Activated T-helper 2 cell treated with anti-CD3 and anti-CD28 coated beads, Interferon-gamma antibody, Interleukin-2, Interleukin-4, amounts not matched to agents 10 μg/mL and 5 μg/mL and 100 μg/mL, durations not matched to agents 14 hours and 24 hours and 36 hours (primary cell): Measurements from ENCODE around the gene LUZP2. TPM values are rescaled to one million over a fixed set of nuclear protein-coding genes. Genes with fewer than 3 reads are reported as not detected.

Source experiments
- DNase-seq: peaks from one replicate; pipeline ENCODE4 v3.0.0; 2021; ENCODE audit warnings: low spot score
- H3K27ac Mint-ChIP-seq: one replicate; pipeline ENCODE4 v1.8.0; 2021; ENCODE audit warnings: mixed read lengths
- H3K27me3 Mint-ChIP-seq: one replicate; pipeline ENCODE4 v1.8.0; 2021; ENCODE audit warnings: low read depth, mixed read lengths
- H3K36me3 Mint-ChIP-seq: one replicate; pipeline ENCODE4 v1.8.0; 2021; ENCODE audit warnings: low read depth, mixed read lengths
- H3K4me1 Mint-ChIP-seq: one replicate; pipeline ENCODE4 v1.8.0; 2021; ENCODE audit warnings: low read depth, mixed read lengths
- H3K4me3 Mint-ChIP-seq: one replicate; pipeline ENCODE4 v1.8.0; 2021; ENCODE audit warnings: low read depth, mild to moderate bottlenecking, moderate library complexity, mixed read lengths
- H3K9me3 Mint-ChIP-seq: one replicate; pipeline ENCODE4 v1.8.0; 2021; ENCODE audit warnings: mixed read lengths
- intact Hi-C: fragments of 100-400 bp; cut with micrococcal nuclease; formaldehyde crosslinking; loops from one replicate; pipeline ENCODE4 v1.15.1; 2023
- total RNA-seq: library from RNA; stranded (reverse); gene quantifications from 2 replicates; pipeline ENCODE4 v1.2.3, GENCODE V29; 2022

Gene LUZP2
- total RNA-seq, 1 donor from 2014 or later, result not detected

DNA sequence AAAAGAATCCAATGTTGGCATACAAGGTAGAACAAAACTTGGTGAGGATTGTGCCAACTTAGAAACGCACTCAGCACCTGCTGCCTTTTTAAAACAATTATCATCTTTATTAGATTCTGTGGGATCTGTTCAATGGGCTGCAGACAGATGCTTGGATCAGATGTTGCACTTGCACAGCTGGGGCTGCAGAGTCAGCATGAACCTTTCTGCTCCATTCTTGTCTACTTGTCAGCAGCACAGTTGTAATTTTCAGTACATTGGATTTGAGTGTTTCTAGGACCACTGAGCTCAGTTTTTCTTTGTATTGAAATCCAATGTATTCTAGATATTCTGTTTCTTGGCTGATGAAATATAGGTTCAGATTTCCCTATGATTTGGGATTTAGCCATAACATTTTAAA is 164.5 kb downstream of the LUZP2 start:
- intact Hi-C loops, result no loop called here
- no peak overlapping the region for H3K27ac Mint-ChIP-seq
- H3K4me1 Mint-ChIP-seq, result no peaks in the 10 kb centered on the region
- H3K36me3 Mint-ChIP-seq, result no peaks in the 10 kb centered on the region
- H3K4me3 Mint-ChIP-seq, result no peak overlapping the region
- DNase-seq, result no peak
- H3K9me3 Mint-ChIP-seq, result peaks cover 43% of the 10 kb centered on the region
- H3K27me3 Mint-ChIP-seq, result no peaks in the 10 kb centered on the region

DNA sequence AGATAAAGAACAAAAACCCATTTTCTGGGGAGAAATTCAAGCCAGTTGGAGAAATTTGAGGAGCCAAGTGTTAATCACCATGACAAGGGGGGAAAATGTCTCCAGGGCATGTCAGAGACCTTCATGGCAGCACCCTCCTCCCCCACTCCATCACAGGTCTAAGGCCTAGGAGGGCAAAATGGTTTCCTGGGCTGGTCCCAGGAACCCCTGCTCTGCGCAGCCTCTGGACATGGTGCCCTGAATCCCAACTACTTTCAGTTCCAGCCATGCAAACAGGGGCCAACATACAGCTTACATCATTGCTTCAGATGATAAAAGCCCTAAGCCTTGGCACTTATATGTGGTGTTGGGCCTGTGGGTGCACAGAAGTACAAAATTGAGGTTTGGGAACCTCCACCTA is 167.5 kb downstream of the LUZP2 start:
- Mint-ChIP-seq H3K9me3 (peaks cover 40% of the 10 kb centered on the region), H3K4me1 (no peaks in the 10 kb centered on the region), H3K4me3 (no peak overlapping the region), H3K27ac (no peak overlapping the region), H3K27me3 (no peaks in the 10 kb centered on the region), H3K36me3 (no peaks in the 10 kb centered on the region)
- intact Hi-C loops, result no loop called here
- DNase-seq, result no peak

DNA sequence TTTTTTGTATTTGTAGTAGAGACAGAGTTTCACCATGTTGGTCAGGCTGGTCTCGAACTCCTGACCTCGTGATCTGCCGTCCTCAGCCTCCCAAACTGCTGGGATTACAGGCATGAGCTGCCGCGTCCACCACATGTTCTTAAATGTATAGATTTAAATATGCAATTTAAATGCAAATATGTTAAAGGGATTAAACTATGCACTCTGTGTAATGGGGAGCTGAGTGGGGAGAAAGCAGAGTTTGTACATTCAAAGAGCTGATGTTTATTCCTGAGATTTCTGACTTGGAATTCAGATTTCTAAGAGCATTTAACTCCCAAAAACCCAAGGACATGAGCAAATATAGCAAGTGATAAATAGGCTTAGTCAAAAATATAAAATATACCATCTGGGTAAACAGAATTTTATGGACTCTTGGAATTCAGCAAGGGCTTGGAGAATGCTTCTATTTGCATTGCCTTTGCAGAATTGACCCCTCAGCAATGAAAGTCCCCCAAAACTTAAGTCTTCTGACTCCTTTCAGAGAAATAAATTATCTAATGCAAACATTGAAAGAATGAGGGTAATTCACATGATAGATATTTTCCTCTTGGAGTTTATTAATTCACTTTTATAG is 170.6 kb downstream of the LUZP2 start:
- Mint-ChIP-seq H3K36me3 (no peaks in the 10 kb centered on the region), H3K27me3 (no peaks in the 10 kb centered on the region), H3K27ac (no peak overlapping the region), H3K4me1 (no peaks in the 10 kb centered on the region), H3K9me3 (peaks cover 26% of the 10 kb centered on the region), H3K4me3 (no peak overlapping the region)
- intact Hi-C loops, result no loop called here
- no peak for DNase-seq

DNA sequence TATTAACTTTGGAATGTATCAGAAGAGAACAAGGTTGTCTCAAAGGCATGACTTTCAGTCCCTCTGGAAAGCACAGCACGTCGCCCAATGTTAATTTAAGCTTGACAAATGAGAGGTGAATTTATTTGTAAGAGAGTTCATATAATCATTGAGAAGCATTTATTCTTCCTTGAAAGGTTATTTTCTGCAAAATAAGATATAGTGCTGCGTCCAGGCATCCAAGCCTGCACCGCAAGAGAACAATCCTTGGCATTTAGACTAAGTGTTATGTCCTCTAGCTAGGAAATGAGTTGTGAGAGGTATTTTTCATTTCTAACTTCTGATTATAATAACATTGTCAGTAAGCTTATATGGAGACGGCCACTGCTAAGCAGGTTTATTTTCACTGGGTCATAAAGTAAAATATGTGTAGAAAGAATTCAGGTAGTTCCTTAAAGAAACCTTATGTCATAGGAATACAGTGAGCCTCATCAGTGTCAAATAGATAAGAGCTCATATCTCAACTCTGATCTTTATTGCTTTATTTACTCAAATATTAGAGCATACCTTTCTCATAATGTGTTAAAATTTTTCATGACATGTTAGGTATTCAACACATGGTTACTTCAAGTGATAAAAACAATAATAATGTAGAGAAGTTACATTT is 182.0 kb downstream of the LUZP2 start:
- Mint-ChIP-seq H3K9me3 (peaks cover 9% of the 10 kb centered on the region), H3K4me1 (no peaks in the 10 kb centered on the region)

DNA sequence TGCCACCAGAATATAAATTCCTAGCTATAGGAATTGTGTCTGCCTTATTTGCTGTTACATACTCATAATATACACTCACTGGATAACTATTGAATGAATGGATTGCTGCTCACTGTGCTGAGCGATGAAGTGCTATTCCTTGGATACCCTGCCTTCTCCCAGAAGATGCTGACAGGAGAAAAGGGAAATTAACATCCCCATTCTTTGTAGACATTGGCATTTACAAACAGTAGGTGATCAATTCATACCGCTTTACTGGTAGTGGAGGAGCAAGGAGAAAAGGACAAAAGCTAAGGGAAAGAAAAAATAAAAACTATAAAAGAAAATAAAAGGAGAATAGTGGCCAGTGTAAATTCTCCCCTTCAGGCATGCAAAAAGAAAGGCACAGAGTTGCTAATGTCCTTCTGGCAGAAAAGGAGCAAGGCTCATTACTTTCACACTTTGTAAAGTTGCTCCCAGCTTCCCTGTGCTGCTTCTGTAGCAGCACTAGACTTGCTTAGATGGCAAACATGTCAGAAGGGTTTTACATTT is 183.0 kb downstream of the LUZP2 start:
- intact Hi-C loops, result no loop called here
- Mint-ChIP-seq H3K27me3 (no peaks in the 10 kb centered on the region), H3K4me1 (no peaks in the 10 kb centered on the region), H3K27ac (no peak overlapping the region), H3K4me3 (no peak overlapping the region), H3K36me3 (no peaks in the 10 kb centered on the region), H3K9me3 (peaks cover 13% of the 10 kb centered on the region)
- no peak for DNase-seq

More for the DNA sequence above, 182.0 kb downstream of the LUZP2 start:
- intact Hi-C loops, result no loop called here
- no peak for DNase-seq
- H3K36me3 Mint-ChIP-seq, result no peaks in the 10 kb centered on the region
- no peaks in the 10 kb centered on the region for H3K27me3 Mint-ChIP-seq
- H3K27ac Mint-ChIP-seq, result no peak overlapping the region
- no peak overlapping the region for H3K4me3 Mint-ChIP-seq

DNA sequence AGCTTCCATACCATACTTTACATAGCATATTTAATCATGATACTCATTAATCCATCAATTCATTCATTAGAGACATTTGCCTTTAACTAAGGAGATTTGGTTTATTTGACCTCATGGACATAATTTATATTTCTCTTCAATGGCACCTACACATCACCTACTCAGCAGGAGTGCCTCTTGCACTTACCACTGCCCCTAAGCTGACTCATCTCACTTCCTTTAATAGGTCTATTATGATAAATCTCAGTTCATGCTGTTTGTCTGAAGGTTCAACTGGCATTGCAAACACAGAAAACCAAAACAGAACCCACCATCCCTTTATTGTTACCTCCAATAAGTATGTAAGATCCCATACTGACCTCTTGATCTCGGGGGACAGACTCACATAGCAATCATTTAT is 186.7 kb downstream of the LUZP2 start:
- no peak for DNase-seq
- Mint-ChIP-seq H3K9me3 (peaks cover 33% of the 10 kb centered on the region), H3K27ac (no peak overlapping the region), H3K4me3 (no peak overlapping the region), H3K36me3 (no peaks in the 10 kb centered on the region), H3K4me1 (no peaks in the 10 kb centered on the region), H3K27me3 (no peaks in the 10 kb centered on the region)
- intact Hi-C loops, result no loop called here

DNA sequence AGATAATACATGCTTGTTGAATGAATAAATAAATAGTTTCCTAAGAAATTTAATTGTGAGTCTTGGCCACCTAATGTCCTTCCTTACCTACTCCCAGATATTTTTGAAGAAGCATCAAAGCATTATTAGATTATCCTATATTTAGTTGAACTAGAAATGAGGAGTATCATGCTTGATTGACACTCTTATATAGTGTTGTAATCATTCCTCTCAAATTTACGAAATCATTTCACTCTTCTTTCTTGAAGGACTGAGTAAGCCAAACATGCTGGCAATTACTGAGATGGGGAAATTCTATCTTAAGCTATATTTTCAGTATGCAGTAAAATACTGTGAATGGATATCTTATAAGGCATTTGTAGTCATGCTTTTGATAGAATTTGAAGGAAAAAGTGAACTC is 189.0 kb downstream of the LUZP2 start:
- Mint-ChIP-seq H3K4me3 (no peak overlapping the region), H3K27me3 (no peaks in the 10 kb centered on the region), H3K36me3 (no peaks in the 10 kb centered on the region), H3K9me3 (peaks cover 33% of the 10 kb centered on the region), H3K4me1 (no peaks in the 10 kb centered on the region), H3K27ac (no peak overlapping the region)
- no peak for DNase-seq
- intact Hi-C loops, result no loop called here

DNA sequence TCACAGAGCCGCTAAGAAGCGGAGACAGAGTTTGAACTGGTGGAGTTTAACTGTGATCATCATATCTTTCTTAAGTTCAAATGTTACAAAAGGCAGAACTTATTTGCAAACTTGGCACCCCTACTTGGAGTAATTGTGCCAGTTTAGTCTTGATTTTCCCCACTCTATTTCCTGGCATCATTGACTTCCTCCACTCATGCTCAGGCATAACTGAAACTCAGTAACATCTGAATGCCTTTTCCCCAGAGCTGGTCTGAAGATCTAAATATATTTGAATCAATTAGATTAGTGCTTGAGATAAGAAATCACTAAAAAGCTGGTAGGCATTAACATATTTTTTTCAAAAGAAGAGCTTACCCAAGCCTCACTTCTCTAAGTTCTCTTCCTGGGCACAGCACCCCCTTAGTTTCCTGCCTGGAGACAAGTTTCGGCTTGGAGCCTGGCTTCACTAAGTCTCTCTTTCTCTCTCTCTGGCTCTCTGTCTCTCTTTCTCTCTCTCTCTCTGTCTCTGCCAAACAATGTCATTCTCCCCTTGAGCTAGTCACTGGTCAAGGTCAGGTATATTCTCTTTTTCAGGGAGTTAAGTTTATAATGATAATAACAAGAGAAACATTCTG is 190.8 kb downstream of the LUZP2 start:
- Mint-ChIP-seq H3K27me3 (no peaks in the 10 kb centered on the region), H3K4me3 (no peak overlapping the region), H3K36me3 (no peaks in the 10 kb centered on the region), H3K4me1 (no peaks in the 10 kb centered on the region), H3K9me3 (peaks cover 37% of the 10 kb centered on the region), H3K27ac (no peak overlapping the region)
- DNase-seq, result no peak
- intact Hi-C loops, result no loop called here

DNA sequence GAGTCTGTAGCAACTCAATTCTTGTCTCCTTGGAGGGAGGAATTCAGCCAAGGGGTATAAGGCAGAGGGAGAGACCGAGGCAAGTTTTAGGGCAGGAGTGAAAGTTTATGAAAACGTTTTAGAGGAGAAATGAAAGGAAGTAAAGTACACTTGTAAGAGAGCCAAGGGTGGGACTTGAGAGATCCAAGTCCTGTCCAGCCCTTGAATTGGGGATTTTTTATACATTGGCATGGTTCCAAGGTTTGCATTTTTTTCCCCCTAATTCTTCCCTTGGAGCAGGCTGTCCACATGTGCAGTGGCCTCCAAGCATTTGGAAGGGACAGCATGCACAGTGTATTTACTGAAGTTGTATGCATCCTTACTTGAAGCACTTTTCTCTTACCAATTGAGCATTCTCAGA is 192.1 kb downstream of the LUZP2 start:
- Mint-ChIP-seq H3K4me3 (no peak overlapping the region), H3K36me3 (no peaks in the 10 kb centered on the region), H3K9me3 (peaks cover 32% of the 10 kb centered on the region), H3K27me3 (no peaks in the 10 kb centered on the region), H3K27ac (no peak overlapping the region), H3K4me1 (no peaks in the 10 kb centered on the region)
- no peak for DNase-seq
- intact Hi-C loops, result no loop called here

DNA sequence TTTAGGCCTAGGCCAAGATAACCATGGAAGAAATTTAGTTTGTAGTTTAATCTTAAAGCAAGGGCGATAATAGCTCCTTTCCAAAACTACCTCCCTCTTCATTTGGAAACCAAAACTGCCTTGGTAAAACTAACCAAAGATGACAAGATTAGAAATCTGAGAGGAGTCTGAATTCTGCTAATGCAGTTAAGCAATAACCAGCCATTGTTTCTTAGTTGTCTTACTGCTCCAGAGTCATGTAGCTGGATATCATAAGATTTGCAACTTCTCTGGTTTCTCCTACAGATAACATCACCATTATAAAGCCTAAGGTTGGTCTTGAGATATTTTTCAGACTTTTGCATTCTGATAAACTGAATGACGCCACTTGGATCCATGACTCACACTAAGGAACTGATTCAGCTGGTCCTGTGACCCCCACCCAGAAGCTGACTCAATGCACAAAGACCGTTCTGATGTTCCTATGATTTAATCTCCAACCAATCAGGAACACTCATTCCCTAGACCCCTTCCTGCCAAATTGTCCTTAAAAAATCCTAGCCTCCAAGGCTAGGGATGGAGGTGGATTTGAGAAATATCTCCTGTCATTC is 200.8 kb downstream of the LUZP2 start:
- Mint-ChIP-seq H3K4me3 (no peak overlapping the region), H3K9me3 (peaks cover 26% of the 10 kb centered on the region), H3K36me3 (no peaks in the 10 kb centered on the region), H3K4me1 (no peaks in the 10 kb centered on the region), H3K27ac (no peak overlapping the region), H3K27me3 (no peaks in the 10 kb centered on the region)
- intact Hi-C loops, result no loop called here
- no peak for DNase-seq

DNA sequence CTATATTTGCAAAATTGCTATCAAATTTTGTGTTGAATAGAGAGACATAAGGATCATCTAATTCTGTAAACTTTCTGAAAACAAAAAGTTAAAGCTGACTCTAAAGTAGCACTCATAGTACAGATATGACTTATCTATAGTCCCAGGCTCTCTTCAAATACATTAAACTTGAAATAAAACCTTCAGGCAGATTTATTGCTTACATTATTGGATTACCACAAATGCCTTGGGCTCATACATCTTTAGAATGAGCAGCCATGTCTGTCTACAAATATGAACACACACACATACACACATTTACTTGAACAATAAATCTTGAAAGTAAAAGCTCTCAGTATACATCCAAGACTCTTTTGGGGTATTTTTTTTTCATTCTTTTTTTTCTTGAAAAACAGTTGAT is 207.9 kb downstream of the LUZP2 start:
- Mint-ChIP-seq H3K4me1 (no peaks in the 10 kb centered on the region), H3K4me3 (no peak overlapping the region), H3K36me3 (no peaks in the 10 kb centered on the region), H3K27me3 (no peaks in the 10 kb centered on the region), H3K9me3 (peaks cover 35% of the 10 kb centered on the region), H3K27ac (no peak overlapping the region)
- intact Hi-C loops, result no loop called here
- no peak for DNase-seq

DNA sequence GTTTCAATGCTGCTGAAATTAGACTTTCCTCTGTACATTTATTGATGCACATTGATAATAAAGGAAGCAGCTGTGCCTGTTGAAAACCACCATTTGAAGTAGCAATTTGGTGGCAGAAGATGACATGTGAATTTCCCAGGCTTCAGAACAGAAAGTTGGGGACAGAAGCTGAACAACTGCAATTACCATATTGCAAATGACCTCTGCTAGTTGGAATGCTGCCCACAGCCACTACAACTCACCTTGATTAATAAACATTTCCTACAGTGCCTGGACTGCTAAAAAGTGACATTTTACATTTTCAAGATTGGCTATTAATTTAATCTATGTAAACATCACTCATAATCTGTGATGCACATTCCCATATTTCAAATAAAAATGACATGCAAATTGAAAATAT is 208.6 kb downstream of the LUZP2 start:
- Mint-ChIP-seq H3K27me3 (no peaks in the 10 kb centered on the region), H3K4me3 (no peak overlapping the region), H3K27ac (no peak overlapping the region), H3K9me3 (peaks cover 35% of the 10 kb centered on the region), H3K36me3 (no peaks in the 10 kb centered on the region), H3K4me1 (no peaks in the 10 kb centered on the region)
- intact Hi-C loops, result no loop called here
- DNase-seq, result no peak

DNA sequence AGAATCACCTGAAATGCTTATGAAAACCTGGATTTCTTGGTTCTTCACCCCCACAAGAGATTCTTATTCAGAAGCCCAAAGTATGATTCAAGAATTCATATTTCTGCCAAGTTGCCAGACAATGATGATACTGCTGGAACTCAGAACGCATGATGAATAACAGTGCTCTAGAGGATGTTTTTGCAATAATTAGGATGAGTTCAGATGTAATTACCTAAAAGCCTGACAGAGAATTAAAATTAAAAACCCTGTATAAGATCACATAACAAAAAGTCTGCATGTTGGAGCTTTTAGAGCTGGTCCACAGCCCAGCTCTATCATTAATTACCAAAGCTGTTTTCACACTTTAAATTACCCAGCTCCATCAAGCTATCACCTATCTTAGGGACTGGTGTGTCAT is 211.8 kb downstream of the LUZP2 start:
- no peaks in the 10 kb centered on the region for H3K27me3 Mint-ChIP-seq
- no peak overlapping the region for H3K4me3 Mint-ChIP-seq
- H3K36me3 Mint-ChIP-seq, result no peaks in the 10 kb centered on the region
- H3K9me3 Mint-ChIP-seq, result peaks cover 39% of the 10 kb centered on the region
- no peak overlapping the region for H3K27ac Mint-ChIP-seq
- intact Hi-C loops, result no loop called here
- no peak for DNase-seq
- no peaks in the 10 kb centered on the region for H3K4me1 Mint-ChIP-seq
